ENCODE measurements around the gene ZNF77.

GRCh38 chr19:2988568-2988967 is 43.8 kb upstream of the ZNF77 start:
- TF ChIP-seq POLR2A (IDR thresholded peaks at IDR 0.05; ENCODE audit: low read length): no peak
- TF ChIP-seq GATA1 (IDR thresholded peaks at IDR 0.05; ENCODE audit: low read depth, low read length): no peak
